K562 (cell line): Measurements from ENCODE around the gene PAFAH2. TPM values are rescaled to one million over a fixed set of nuclear protein-coding genes. Genes with fewer than 3 reads are reported as not detected.
A peak's percentile ranks its signal among the peaks of the same experiment; 100 is the strongest.

Experiments used
- ATAC-seq: fragments of 200-7000 bp; cut with Tn5 transposase; 3 replicates; pipeline ENCODE4 v1.9.1; 2020; ENCODE audit warnings: moderate library complexity
- BruUV-seq: library from RNA; stranded (reverse); fragments of 400-500 nt; replicated peaks from 2 replicates; lab custom pipeline; 2021; lab: Mats Ljungman, UMichigan
- CTCF ChIA-PET: fragments of 300-600 bp; formaldehyde crosslinking; extraction: SDS; loops from one replicate; lab custom pipeline; 2021; ENCODE audit warnings: low intra/inter-chr PET ratio; lab: Yijun Ruan, JAX
- POLR2A ChIA-PET: fragments of 300-600, 350-650 bp; sonication (Branson Sonifier 250); formaldehyde crosslinking; extraction: SDS; loops from one replicate; lab custom pipeline; 2021; ENCODE audit warnings: antibody characterized with exemption, inconsistent platforms; lab: Yijun Ruan, JAX
- DNase-seq, 4 experiments: peaks; one replicate each; pipeline versions ENCODE4 v3.0.0 to v3.0.0-alpha.2; 2011 to 2018; ENCODE audit warnings: low spot score in 3 of 4, mixed read lengths in 3 of 4; ENCODE audit errors: extremely low read depth in 1 of 4
- FAIRE-seq: peaks from 2 replicates; lab custom pipeline; 2011; peaks lifted over from hg19 to GRCh38; lab: Jason Lieb, UNC
- H2AFZ ChIP-seq: 2 replicates; pipeline ENCODE4 v1.6.0; 2011; ENCODE audit warnings: low read depth, low read length, control low read depth, inconsistent platforms
- H3K27ac ChIP-seq: fragments of 200-600 bp; 3 replicates; pipeline ENCODE4 v1.8.0; 2011; ENCODE audit warnings: low read depth, mild to moderate bottlenecking, control low read depth, inconsistent platforms, low read length, moderate library complexity, mixed read lengths; ENCODE audit errors: extremely low read depth
- H3K27me3 ChIP-seq, 2 experiments: fragments of 300-600 bp in 1 of 2; 2 replicates in 1 of 2; 3 replicates in 1 of 2; pipeline versions ENCODE4 v1.6.0 to v1.8.0; 2011; ENCODE audit warnings: inconsistent platforms in 2 of 2, low read length in 2 of 2, mild to moderate bottlenecking in 1 of 2, mixed read lengths in 1 of 2, moderate library complexity in 1 of 2; ENCODE audit not compliant: control insufficient read depth in 2 of 2, insufficient read depth in 2 of 2
- H3K36me3 ChIP-seq: fragments of 300-600 bp; 3 replicates; pipeline ENCODE4 v1.8.0; 2011; ENCODE audit warnings: mild to moderate bottlenecking, low read length, inconsistent platforms; ENCODE audit not compliant: control insufficient read depth, insufficient read depth
- H3K4me1 ChIP-seq, 2 experiments: fragments of 200-600 bp in 1 of 2; replicated peaks in 1 of 2; 2 replicates in 1 of 2; 3 replicates in 1 of 2; pipeline versions ENCODE4 v1.5.1 to v1.8.0; 2011; ENCODE audit warnings: inconsistent platforms in 2 of 2, low read length in 2 of 2, mild to moderate bottlenecking in 1 of 2, mixed read lengths in 1 of 2, moderate library complexity in 1 of 2; ENCODE audit not compliant: control insufficient read depth in 2 of 2, insufficient read depth in 2 of 2
- H3K4me2 ChIP-seq: 2 replicates; pipeline ENCODE4 v1.6.1; 2011; ENCODE audit warnings: low read length, control low read depth, inconsistent platforms, mixed read lengths; ENCODE audit not compliant: insufficient read depth
- H3K4me3 ChIP-seq: fragments of 200-600 bp; sonication (generic), shearing (Covaris generic); 2 replicates; pipeline ENCODE4 v1.5.1; 2016; ENCODE audit warnings: control low read depth, inconsistent platforms
- H3K79me2 ChIP-seq: fragments of 200-600 bp; 3 replicates; pipeline ENCODE4 v1.8.0; 2011; ENCODE audit warnings: low read length, inconsistent platforms; ENCODE audit not compliant: control insufficient read depth, insufficient read depth
- H3K9ac ChIP-seq, 2 experiments: 2 replicates each; pipeline versions ENCODE4 v1.6.0 to v1.6.1; 2011; ENCODE audit warnings: low read depth in 2 of 2, low read length in 2 of 2, control low read depth in 1 of 2, inconsistent platforms in 1 of 2, mild to moderate bottlenecking in 1 of 2, mixed read lengths in 1 of 2; ENCODE audit not compliant: insufficient read depth in 1 of 2
- H3K9me1 ChIP-seq: one replicate; pipeline ENCODE4 v1.6.0; 2011; ENCODE audit warnings: inconsistent platforms, mild to moderate bottlenecking, low read length, moderate library complexity; ENCODE audit not compliant: control insufficient read depth, insufficient read depth
- H3K9me3 ChIP-seq: replicated peaks from 2 replicates; pipeline ENCODE4 v1.5.1; 2011; ENCODE audit warnings: low read depth, low read length, inconsistent platforms; ENCODE audit not compliant: control insufficient read depth, insufficient read depth
- H4K20me1 ChIP-seq: replicated peaks from 2 replicates; pipeline ENCODE4 v1.6.1; 2011; ENCODE audit warnings: low read length, inconsistent platforms, mixed read lengths; ENCODE audit not compliant: control insufficient read depth, insufficient read depth
- CCAR2 ChIP-seq: fragments of 200-400 bp; formaldehyde crosslinking; IDR thresholded peaks from 2 replicates; pipeline ENCODE4 v1.6.1; 2017; ENCODE audit warnings: mild to moderate bottlenecking, low read depth, low read length
- EGR1 ChIP-seq: fragments of 450-650 bp; conservative IDR thresholded peaks from 2 replicates; pipeline ENCODE4 v1.6.1; 2017; ENCODE audit warnings: mild to moderate bottlenecking
- FOXK2 ChIP-seq, 2 experiments: fragments of 450-650 bp; IDR thresholded peaks in 1 of 2; conservative IDR thresholded peaks in 1 of 2; 2 replicates each; pipeline ENCODE4 v1.6.1; 2016; ENCODE audit warnings: low read depth in 2 of 2, mild to moderate bottlenecking in 1 of 2
- MYC ChIP-seq, 2 experiments: fragments of 250-450 bp in 1 of 2; sonication (Bioruptor Pico) in 1 of 2; IDR thresholded peaks; 2 replicates each; pipeline versions ENCODE4 v1.5.1 to v1.6.1; 2012 to 2021; ENCODE audit warnings: low read depth in 2 of 2, borderline replicate concordance in 1 of 2, improper control_type of control experiment in 1 of 2, low read length in 1 of 2, mild to moderate bottlenecking in 1 of 2, moderate library complexity in 1 of 2
- NFATC3 ChIP-seq: fragments of 450-650 bp; IDR thresholded peaks from 2 replicates; pipeline ENCODE4 v1.6.1; 2017; ENCODE audit warnings: mild to moderate bottlenecking
- RBM17 ChIP-seq: fragments of 200-400 bp; formaldehyde crosslinking; IDR thresholded peaks from 2 replicates; pipeline ENCODE4 v1.6.1; 2017; ENCODE audit warnings: low read depth, mild to moderate bottlenecking, low read length, borderline replicate concordance
- RHOXF2B ChIP-seq: fragments of 250-450 bp; sonication (Bioruptor Pico); conservative IDR thresholded peaks from 2 replicates; pipeline ENCODE4 v1.5.1; 2021
- SMAD4 ChIP-seq: fragments of 250-450 bp; sonication (Bioruptor Pico); conservative IDR thresholded peaks from 2 replicates; pipeline ENCODE4 v1.8.0; 2021; ENCODE audit warnings: inconsistent platforms, mild to moderate bottlenecking, moderate library complexity
- SPI1 ChIP-seq: IDR thresholded peaks from 2 replicates; pipeline ENCODE4 v1.6.1; 2011; ENCODE audit warnings: low read depth, low read length, control low read depth, borderline replicate concordance
- STAT5A ChIP-seq: IDR thresholded peaks from 2 replicates; pipeline ENCODE4 v1.6.1; 2012; ENCODE audit warnings: low read length, inconsistent platforms, borderline replicate concordance
- SUPT5H ChIP-seq: fragments of 450-650 bp; IDR thresholded peaks from 2 replicates; pipeline ENCODE4 v1.6.1; 2016
- YY1 ChIP-seq, 3 experiments: IDR thresholded peaks; 2 replicates each; pipeline ENCODE4 v1.6.1; 2011; ENCODE audit warnings: low read length in 2 of 3, mild to moderate bottlenecking in 2 of 3, moderate library complexity in 2 of 3, borderline replicate concordance in 1 of 3, control low read depth in 1 of 3, low read depth in 1 of 3; ENCODE audit not compliant: insufficient read depth in 3 of 3, insufficient replicate concordance in 2 of 3, control insufficient read depth in 1 of 3, insufficient read length in 1 of 3; ENCODE audit errors: extremely low read depth in 1 of 3
- ZNF23 ChIP-seq: fragments of 250-450 bp; sonication (Bioruptor Pico); IDR thresholded peaks from 2 replicates; pipeline ENCODE4 v1.4.0; 2020; ENCODE audit warnings: mild to moderate bottlenecking
- ZNF395 ChIP-seq: fragments of 200-800 bp; sonication (Bioruptor generic); IDR thresholded peaks from 2 replicates; pipeline ENCODE4 v1.6.1; 2017; ENCODE audit warnings: missing genetic modification characterization, missing compliant biosample characterization
- WGBS: fragments of 100-300 bp; shearing (Covaris generic); methylation state at CpG from one replicate; pipeline ENCODE4 v1.1.6; 2016; ENCODE audit warnings: low coverage, mixed read lengths; ENCODE audit not compliant: insufficient coverage; ENCODE audit errors: missing lambda C conversion rate; 5-methylcytosine and 5-hydroxymethylcytosine counted together
- in situ Hi-C: fragments of 300-500 bp; cut with MboI; formaldehyde crosslinking; loops from 4 replicates; pipeline ENCODE4 v1.15.0; 2018; ENCODE audit warnings: inconsistent platforms, mixed read lengths
- intact Hi-C: fragments of 100-400 bp; cut with micrococcal nuclease; formaldehyde crosslinking; loops from 2 replicates; pipeline ENCODE4 v1.14.2; 2022
- polyA plus RNA-seq, 8 experiments: library from polyadenylated mRNA; depleted of rRNA in 4 of 8; stranded (reverse) in 5 of 8; unstranded in 3 of 8; fragments of >200 nt; fragmentation: Nextera tagmentation in 2 of 8; fragmentation: Illumina TruSeq in 1 of 8; extraction: Ambion mirVana in 2 of 8; extraction: Trizol in 1 of 8; gene quantifications; 2 replicates each; pipeline versions ENCODE4 v1.2.1 to v1.2.3, GENCODE V29; 2011 to 2014; ENCODE audit warnings: inconsistent platforms in 1 of 8, missing spikeins in 1 of 8
- total RNA-seq, 7 experiments: library from RNA; depleted of rRNA in 6 of 7; stranded (reverse); fragments of >200 nt in 6 of 7; fragmentation: Illumina TruSeq in 2 of 7; extraction: Trizol in 2 of 7; gene quantifications; 2 replicates each; pipeline versions ENCODE4 v1.2.1 to v1.2.3, GENCODE V29; 2011 to 2021; ENCODE audit warnings: low replicate concordance in 1 of 7
- TF ChIP-seq, protein P1 (sequence below), 3 experiments: IDR thresholded peaks in 2 of 3; conservative IDR thresholded peaks in 1 of 3; 2 replicates each; pipeline ENCODE4 v1.5.1; 2011 to 2012; ENCODE audit warnings: low read length in 3 of 3, mild to moderate bottlenecking in 3 of 3, control low read depth in 2 of 3, improper control_type of control experiment in 1 of 3, inconsistent platforms in 1 of 3, low read depth in 1 of 3, mixed read lengths in 1 of 3, moderate library complexity in 1 of 3; ENCODE audit not compliant: insufficient read depth in 2 of 3
- TF ChIP-seq, protein P2 (sequence below): fragments of 450-650 bp; conservative IDR thresholded peaks from 2 replicates; pipeline ENCODE4 v1.6.1; 2016; ENCODE audit warnings: missing genetic modification characterization, low read depth, mild to moderate bottlenecking, missing compliant biosample characterization, moderate library complexity

PAFAH2 gene
- total and polyA plus RNA-seq, 9 of the 15 experiments (the other 6 are each of a cell fraction or from before 2014, with no cell fraction given) = 4.2 to 10.9 (median 6.8) TPM

DNA sequence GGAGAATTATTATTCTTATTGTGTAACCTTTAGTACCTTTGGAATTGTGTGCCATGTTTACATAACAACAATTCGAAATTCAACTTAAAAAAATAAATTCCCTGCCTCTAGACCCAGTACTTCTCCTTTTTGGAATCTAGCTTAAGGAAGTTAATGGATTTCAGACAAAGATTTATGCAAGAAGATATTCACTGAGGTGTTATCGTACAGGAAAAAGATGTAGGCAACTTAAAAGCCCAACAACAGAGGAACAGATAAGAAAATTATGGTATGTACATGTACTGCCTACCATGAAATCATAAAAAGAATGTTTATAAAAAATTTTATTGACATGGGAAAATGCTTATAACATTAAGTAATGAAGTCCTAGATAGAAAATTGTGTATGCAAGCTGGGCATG lies 73.4 kb downstream of the PAFAH2 start (continued):
- TF ChIP-seq MYC (IDR thresholded peaks at IDR 0.05; ENCODE audit: low read depth, low read length) (no peak), MYC (CRISPR knock-in tag; IDR thresholded peaks at IDR 0.05; ENCODE audit: borderline replicate concordance, low read depth) (no peak), FOXK2 (conservative IDR thresholded peaks at IDR 0.05 in 1 of 2, IDR thresholded peaks at IDR 0.05 in 1 of 2; ENCODE audit: low read depth in 2 of 2) (peak in 1 of 2 experiments; percentile 49; a peak in 1 of 4 replicates), RHOXF2B (CRISPR knock-in tag) (no peak), ZNF23 (CRISPR knock-in tag) (no peak), SMAD4 (no peak)
- TF ChIP-seq, protein P1, sequence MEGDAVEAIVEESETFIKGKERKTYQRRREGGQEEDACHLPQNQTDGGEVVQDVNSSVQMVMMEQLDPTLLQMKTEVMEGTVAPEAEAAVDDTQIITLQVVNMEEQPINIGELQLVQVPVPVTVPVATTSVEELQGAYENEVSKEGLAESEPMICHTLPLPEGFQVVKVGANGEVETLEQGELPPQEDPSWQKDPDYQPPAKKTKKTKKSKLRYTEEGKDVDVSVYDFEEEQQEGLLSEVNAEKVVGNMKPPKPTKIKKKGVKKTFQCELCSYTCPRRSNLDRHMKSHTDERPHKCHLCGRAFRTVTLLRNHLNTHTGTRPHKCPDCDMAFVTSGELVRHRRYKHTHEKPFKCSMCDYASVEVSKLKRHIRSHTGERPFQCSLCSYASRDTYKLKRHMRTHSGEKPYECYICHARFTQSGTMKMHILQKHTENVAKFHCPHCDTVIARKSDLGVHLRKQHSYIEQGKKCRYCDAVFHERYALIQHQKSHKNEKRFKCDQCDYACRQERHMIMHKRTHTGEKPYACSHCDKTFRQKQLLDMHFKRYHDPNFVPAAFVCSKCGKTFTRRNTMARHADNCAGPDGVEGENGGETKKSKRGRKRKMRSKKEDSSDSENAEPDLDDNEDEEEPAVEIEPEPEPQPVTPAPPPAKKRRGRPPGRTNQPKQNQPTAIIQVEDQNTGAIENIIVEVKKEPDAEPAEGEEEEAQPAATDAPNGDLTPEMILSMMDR (IDR thresholded peaks at IDR 0.05 in 2 of 3, conservative IDR thresholded peaks at IDR 0.05 in 1 of 3; ENCODE audit: insufficient read depth in 2 of 3, low read depth in 1 of 3, low read length in 3 of 3) = no peak

DNA sequence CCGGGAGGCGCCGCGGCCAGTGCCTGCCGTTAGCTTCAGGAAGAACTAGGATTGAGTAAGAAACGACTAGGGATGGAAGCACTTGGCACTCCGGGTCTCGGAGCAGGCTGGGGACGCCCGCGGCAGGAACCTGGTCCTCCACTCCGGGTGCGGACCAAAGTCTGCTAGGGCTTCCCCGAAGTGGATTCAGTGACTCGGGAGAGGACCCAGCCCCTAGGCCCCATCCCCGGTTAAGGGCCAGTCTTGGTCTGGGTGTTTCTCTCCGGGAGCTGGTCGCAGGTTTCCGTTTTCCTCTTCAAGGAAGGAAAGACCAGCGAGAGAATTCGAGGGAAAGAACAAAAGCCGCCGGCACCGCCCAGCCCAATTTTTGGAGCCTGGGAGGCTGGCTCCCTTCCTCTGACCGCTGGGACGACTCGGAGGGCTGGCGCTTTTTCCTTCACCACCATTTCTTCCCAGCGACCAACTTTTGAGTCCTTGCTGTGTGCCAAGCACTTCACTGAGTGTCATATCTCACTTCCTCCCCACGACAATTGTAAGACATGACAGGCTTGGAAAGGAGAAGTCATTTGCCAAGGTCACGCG lies 74.8 kb downstream of the PAFAH2 start:
- H3K4me3 ChIP-seq = no peak overlapping the region
- H3K79me2 ChIP-seq = no peaks in the 10 kb centered on the region
- H3K27ac ChIP-seq = peak overlapping the region; percentile 49; the same call in 1 of the 3 replicates
- peaks cover 32 to 42% of the 10 kb centered on the region in 2 experiments for H3K4me1 ChIP-seq
- ATAC-seq (no peak), FAIRE-seq (no peak), DNase-seq (no peak)
- H4K20me1 ChIP-seq = no peaks in the 10 kb centered on the region
- H3K9me3 ChIP-seq = no peaks in the 10 kb centered on the region
- BruUV-seq = no TSS peak
- H3K27me3 ChIP-seq = no peaks in the 10 kb centered on the region
- 86% methylated on average over 32 of the region's 32 CpGs for WGBS
- peak overlapping the region; percentile 53 to 56; a peak in 3 of 4 replicates for H3K9ac ChIP-seq
- ChIA-PET POLR2A (interaction anchor here (0.6 to 2.0 kb wide), 5 partner anchors 9 to 151 kb away, joined by 3 to 8 read pairs (median 4); no protein-coding TSS in a partner anchor), CTCF (no interaction called here)
- intact Hi-C loops (no loop called here), in situ Hi-C loops (no loop called here)
- peak overlapping the region; percentile 95 for H2AFZ ChIP-seq
- H3K36me3 ChIP-seq = no peaks in the 10 kb centered on the region
- no peaks in the 10 kb centered on the region for H3K9me1 ChIP-seq
- H3K4me2 ChIP-seq = peak overlapping the region; percentile 59
- TF ChIP-seq CCAR2 = no peak
- TF ChIP-seq ZNF395 (CRISPR knock-in tag) = peak; percentile 34; the same call in 1 of the 2 replicates
- no peak for TF ChIP-seq STAT5A
- TF ChIP-seq SUPT5H = no peak
- TF ChIP-seq RBM17 = no peak
- TF ChIP-seq EGR1 = no peak
- TF ChIP-seq, protein P2, sequence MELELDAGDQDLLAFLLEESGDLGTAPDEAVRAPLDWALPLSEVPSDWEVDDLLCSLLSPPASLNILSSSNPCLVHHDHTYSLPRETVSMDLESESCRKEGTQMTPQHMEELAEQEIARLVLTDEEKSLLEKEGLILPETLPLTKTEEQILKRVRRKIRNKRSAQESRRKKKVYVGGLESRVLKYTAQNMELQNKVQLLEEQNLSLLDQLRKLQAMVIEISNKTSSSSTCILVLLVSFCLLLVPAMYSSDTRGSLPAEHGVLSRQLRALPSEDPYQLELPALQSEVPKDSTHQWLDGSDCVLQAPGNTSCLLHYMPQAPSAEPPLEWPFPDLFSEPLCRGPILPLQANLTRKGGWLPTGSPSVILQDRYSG (tag) = no peak
- TF ChIP-seq SPI1 = peak; percentile 87
- no peak for TF ChIP-seq NFATC3
- peak in 1 of 3 experiments; percentile 19 for TF ChIP-seq YY1 (IDR thresholded peaks at IDR 0.05; ENCODE audit: borderline replicate concordance in 1 of 3, control insufficient read depth in 1 of 3, extremely low read depth in 1 of 3, insufficient read depth in 3 of 3, insufficient read length in 1 of 3, insufficient replicate concordance in 2 of 3, low read depth in 1 of 3, low read length in 2 of 3)
